Type B pancreatic cell (in vitro differentiated cells): ENCODE results near the gene PPIF. TPM values are rescaled to one million over a fixed set of nuclear protein-coding genes. Genes with fewer than 3 reads are reported as not detected.

Experiments used
- DNase-seq: peaks from one replicate; pipeline ENCODE4 v3.0.0; 2021; ENCODE audit warnings: mixed read lengths; ENCODE audit not compliant: unreplicated experiment; ENCODE audit errors: extremely low spot score
- H3K27ac Mint-ChIP-seq: 2 replicates; pipeline ENCODE4 v1.8.0; 2021; ENCODE audit warnings: mild to moderate bottlenecking, mixed read lengths
- H3K27me3 Mint-ChIP-seq: 2 replicates; pipeline ENCODE4 v1.8.0; 2021; ENCODE audit warnings: mixed read lengths
- H3K36me3 Mint-ChIP-seq: 2 replicates; pipeline ENCODE4 v1.8.0; 2021; ENCODE audit warnings: mixed read lengths
- H3K4me1 Mint-ChIP-seq: one replicate; pipeline ENCODE4 v1.8.0; 2021; ENCODE audit warnings: mixed read lengths; ENCODE audit not compliant: unreplicated experiment
- H3K4me3 Mint-ChIP-seq: 2 replicates; pipeline ENCODE4 v1.8.0; 2021; ENCODE audit warnings: mild to moderate bottlenecking, mixed read lengths
- H3K9me3 Mint-ChIP-seq: 2 replicates; pipeline ENCODE4 v1.8.0; 2021; ENCODE audit warnings: mixed read lengths
- CTCF ChIP-seq: fragments of 200-600 bp; sonication (generic); conservative IDR thresholded peaks from 2 replicates; pipeline ENCODE4 v1.5.0; 2021; ENCODE audit warnings: antibody characterized with exemption, mild to moderate bottlenecking
- total RNA-seq: library from RNA; stranded (reverse); gene quantifications from 2 replicates; pipeline ENCODE4 v1.2.1, GENCODE V29; 2021; ENCODE audit warnings: low replicate concordance

The PPIF gene
- total RNA-seq, 1 donor from 2014 or later, result 67.5 TPM

GRCh38 chr10:79303631-79304478 lies 43.4 kb upstream of the PPIF start:
- Mint-ChIP-seq H3K4me1 (no peaks in the 10 kb centered on the region), H3K27ac (no peak overlapping the region), H3K9me3 (no peaks in the 10 kb centered on the region), H3K4me3 (no peak overlapping the region), H3K36me3 (peaks cover 17% of the 10 kb centered on the region), H3K27me3 (no peaks in the 10 kb centered on the region)
- no peak for DNase-seq
- TF ChIP-seq CTCF, result no peak

GRCh38 chr10:79304479-79305087 lies 42.7 kb upstream of the PPIF start:
- no peaks in the 10 kb centered on the region for H3K4me1 Mint-ChIP-seq
- H3K27ac Mint-ChIP-seq, result no peak overlapping the region
- TF ChIP-seq CTCF, result no peak
- peaks cover 16% of the 10 kb centered on the region for H3K36me3 Mint-ChIP-seq
- no peaks in the 10 kb centered on the region for H3K9me3 Mint-ChIP-seq
- no peaks in the 10 kb centered on the region for H3K27me3 Mint-ChIP-seq
- no peak overlapping the region for H3K4me3 Mint-ChIP-seq
- no peak for DNase-seq

- DNase-seq, result no peak
- TF ChIP-seq CTCF, result no peak
- peaks cover 16% of the 10 kb centered on the region for H3K36me3 Mint-ChIP-seq
- no peak overlapping the region for H3K27ac Mint-ChIP-seq
- H3K9me3 Mint-ChIP-seq, result no peaks in the 10 kb centered on the region
- H3K27me3 Mint-ChIP-seq, result no peaks in the 10 kb centered on the region
- H3K4me1 Mint-ChIP-seq, result no peaks in the 10 kb centered on the region
- H3K4me3 Mint-ChIP-seq, result no peak overlapping the region
Observed at GRCh38 chr10:79305515-79305914, 41.8 kb upstream of the PPIF start.

- H3K4me1 Mint-ChIP-seq, result no peaks in the 10 kb centered on the region
- H3K27me3 Mint-ChIP-seq, result no peaks in the 10 kb centered on the region
- H3K27ac Mint-ChIP-seq, result no peak overlapping the region
- no peak for TF ChIP-seq CTCF
- H3K4me3 Mint-ChIP-seq, result no peak overlapping the region
- no peak for DNase-seq
- H3K36me3 Mint-ChIP-seq, result peaks cover 16% of the 10 kb centered on the region
- no peaks in the 10 kb centered on the region for H3K9me3 Mint-ChIP-seq
Observed at GRCh38 chr10:79305988-79306387, 41.3 kb upstream of the PPIF start.

- Mint-ChIP-seq H3K27ac (no peak overlapping the region), H3K27me3 (no peaks in the 10 kb centered on the region), H3K4me3 (no peak overlapping the region), H3K9me3 (no peaks in the 10 kb centered on the region), H3K36me3 (peaks cover 10% of the 10 kb centered on the region), H3K4me1 (no peaks in the 10 kb centered on the region)
- no peak for DNase-seq
- no peak for TF ChIP-seq CTCF
Observed at GRCh38 chr10:79306644-79307220, 40.5 kb upstream of the PPIF start.
